A673 (cell line): ENCODE data around the gene CNTD1. TPM values are rescaled to one million over a fixed set of nuclear protein-coding genes. Genes with fewer than 3 reads are reported as not detected.

Source experiments
- BruUV-seq: library from RNA; stranded (reverse); fragments of 400-500 nt; replicated peaks from 2 replicates; lab custom pipeline; 2021; lab: Mats Ljungman, UMichigan
- CTCF ChIA-PET: fragments of 300-600 bp; sonication (Branson Sonifier 250); formaldehyde crosslinking; loops from one replicate; lab custom pipeline; 2022; ENCODE audit warnings: antibody characterized with exemption; lab: Charles Lee
- POLR2A ChIA-PET: fragments of 300-600 bp; sonication (Branson Sonifier 250); formaldehyde crosslinking; loops from one replicate; lab custom pipeline; 2022; ENCODE audit warnings: antibody characterized with exemption; ENCODE audit not compliant: low non-redundant PET; lab: Charles Lee
- DNase-seq: peaks from one replicate; pipeline ENCODE4 v3.0.0-alpha.2; 2015; ENCODE audit warnings: low spot score
- H3K27ac ChIP-seq: fragments of 200-600 bp; sonication (generic); 2 replicates; pipeline ENCODE4 v1.5.1; 2016; ENCODE audit warnings: mixed run types, low read depth, mild to moderate bottlenecking, mixed read lengths, antibody characterized with exemption, low read length; ENCODE audit not compliant: poor library complexity, severe bottlenecking
- H3K27me3 ChIP-seq: fragments of 200-600 bp; sonication (generic); replicated peaks from 2 replicates; pipeline ENCODE4 v1.6.1; 2017; ENCODE audit warnings: mixed run types, low read depth, mild to moderate bottlenecking, mixed read lengths, antibody characterized with exemption, low read length; ENCODE audit not compliant: insufficient read depth, poor library complexity
- H3K36me3 ChIP-seq: fragments of 200-600 bp; sonication (generic); 2 replicates; pipeline ENCODE4 v1.6.1; 2016; ENCODE audit warnings: mixed run types, mild to moderate bottlenecking, mixed read lengths, antibody characterized with exemption, low read length; ENCODE audit not compliant: insufficient read depth, poor library complexity, severe bottlenecking
- H3K4me1 ChIP-seq: fragments of 200-600 bp; sonication (generic); 2 replicates; pipeline ENCODE4 v1.6.1; 2017; ENCODE audit warnings: mixed run types, mild to moderate bottlenecking, mixed read lengths, antibody characterized with exemption, low read length; ENCODE audit not compliant: insufficient read depth, poor library complexity, severe bottlenecking
- H3K4me3 ChIP-seq: fragments of 200-600 bp; sonication (generic); 2 replicates; pipeline ENCODE4 v1.5.1; 2016; ENCODE audit warnings: low read depth, mixed run types, mild to moderate bottlenecking, mixed read lengths, low read length; ENCODE audit not compliant: poor library complexity, severe bottlenecking
- H3K9me3 ChIP-seq: fragments of 200-600 bp; sonication (generic); 2 replicates; pipeline ENCODE4 v1.6.1; 2016; ENCODE audit warnings: mixed run types, low read depth, mild to moderate bottlenecking, mixed read lengths, antibody characterized with exemption, low read length; ENCODE audit not compliant: poor library complexity, severe bottlenecking
- CTCF ChIP-seq: fragments of 300-800, 200-600 bp; sonication (generic); conservative IDR thresholded peaks from 2 replicates; pipeline ENCODE4 v1.5.1; 2017; ENCODE audit warnings: low read depth, mild to moderate bottlenecking, antibody characterized with exemption, low read length, moderate library complexity, mixed read lengths
- EZH2 ChIP-seq: fragments of 200-600 bp; sonication (generic); IDR thresholded peaks from 2 replicates; pipeline ENCODE4 v1.6.1; 2017; ENCODE audit warnings: borderline replicate concordance, low read depth, mild to moderate bottlenecking, mixed read lengths, antibody characterized with exemption, low read length; ENCODE audit not compliant: poor library complexity, severe bottlenecking
- intact Hi-C: fragments of 100-400 bp; cut with micrococcal nuclease; formaldehyde crosslinking; loops from one replicate; pipeline ENCODE4 v1.10.0; 2022; ENCODE audit not compliant: unreplicated experiment
- total RNA-seq: library from RNA; stranded (reverse); gene quantifications from 2 replicates; pipeline ENCODE4 v1.2.3, GENCODE V29; 2021

CNTD1 gene
- total RNA-seq, 1 experiment from 2014 or later = not detected

- Histone ChIP-seq H3K4me3 (no peak overlapping the region), H3K4me1 (peaks cover 9% of the 10 kb centered on the region), H3K27me3 (no peaks in the 10 kb centered on the region), H3K9me3 (no peaks in the 10 kb centered on the region), H3K27ac (no peak overlapping the region), H3K36me3 (peaks cover 17% of the 10 kb centered on the region)
- POLR2A ChIA-PET = no interaction called here
- CTCF ChIA-PET = no interaction called here
- intact Hi-C loops = no loop called here
- DNase-seq = no peak
- BruUV-seq = no TSS peak
- TF ChIP-seq CTCF (no peak), EZH2 (no peak)
These were observed 37.1 kb downstream of the CNTD1 start for GRCh38 chr17:42835732-42836131.

GRCh38 chr17:42841975-42842685, 43.5 kb downstream of the CNTD1 start:
- no peak for DNase-seq
- TF ChIP-seq EZH2 = no peak
- TF ChIP-seq CTCF = no peak
- Histone ChIP-seq H3K4me1 (no peaks in the 10 kb centered on the region), H3K36me3 (peaks cover 28% of the 10 kb centered on the region), H3K27ac (no peak overlapping the region), H3K9me3 (no peaks in the 10 kb centered on the region), H3K27me3 (no peaks in the 10 kb centered on the region), H3K4me3 (no peak overlapping the region)
- intact Hi-C loops = loop anchor here (2.0 kb wide), 1 partner anchor 95 kb away; no protein-coding TSS in a partner anchor
- ChIA-PET CTCF (no interaction called here), POLR2A (no interaction called here)
- TSS peak; percentile 28 for BruUV-seq

- no TSS peak for BruUV-seq
- TF ChIP-seq EZH2 = no peak
- TF ChIP-seq CTCF = peak; percentile 66
- no peaks in the 10 kb centered on the region for H3K9me3 ChIP-seq
- H3K4me1 ChIP-seq = no peaks in the 10 kb centered on the region
- ChIA-PET POLR2A (no interaction called here), CTCF (interaction anchor here (0.6 kb wide), 1 partner anchor 588 kb away, joined by 3 read pairs; no protein-coding TSS in a partner anchor)
- H3K27me3 ChIP-seq = no peaks in the 10 kb centered on the region
- H3K4me3 ChIP-seq = no peak overlapping the region
- DNase-seq = peak; percentile 45
- H3K27ac ChIP-seq = no peak overlapping the region
- peaks cover 22% of the 10 kb centered on the region for H3K36me3 ChIP-seq
- intact Hi-C loops = loop anchor here (2.0 kb wide), 1 partner anchor 93 kb away; no protein-coding TSS in a partner anchor
These were observed 44.8 kb downstream of the CNTD1 start for GRCh38 chr17:42843358-42843934.
